Caco-2 (cell line): ENCODE data around the gene EFNA2. TPM values are rescaled to one million over a fixed set of nuclear protein-coding genes. Genes with fewer than 3 reads are reported as not detected.

Experiments
- BruUV-seq: library from RNA; stranded (reverse); fragments of 400-500 nt; replicated peaks from 2 replicates; lab custom pipeline; 2021; lab: Mats Ljungman, UMichigan
- CTCF ChIA-PET: fragments of 300-600 bp; sonication (Branson Sonifier 250); formaldehyde crosslinking; loops from one replicate; lab custom pipeline; 2022; ENCODE audit warnings: antibody characterized with exemption; lab: Charles Lee
- POLR2A ChIA-PET: fragments of 300-600 bp; sonication (Branson Sonifier 250); formaldehyde crosslinking; loops from one replicate; lab custom pipeline; 2022; ENCODE audit warnings: antibody characterized with exemption; lab: Charles Lee
- DNase-seq, 2 experiments: peaks; one replicate each; pipeline versions ENCODE4 v3.0.0 to v3.0.0-alpha.2; 2020 to 2022
- H3K27me3 ChIP-seq: replicated peaks from 2 replicates; pipeline ENCODE4 v1.6.0; 2011; ENCODE audit warnings: low read length; ENCODE audit not compliant: control insufficient read depth, insufficient read depth
- H3K36me3 ChIP-seq: 2 replicates; pipeline ENCODE4 v1.5.1; 2011; ENCODE audit warnings: low read length; ENCODE audit not compliant: control insufficient read depth, insufficient read depth
- H3K4me1 ChIP-seq: fragments of 250-450 bp; sonication (Bioruptor Pico); 2 replicates; pipeline ENCODE4 v1.5.1; 2020; ENCODE audit warnings: mild to moderate bottlenecking
- H3K4me3 ChIP-seq: 2 replicates; pipeline ENCODE4 v1.5.1; 2011; ENCODE audit warnings: low read depth, mild to moderate bottlenecking, control low read depth, low read length
- H3K9me3 ChIP-seq: fragments of 250-450 bp; sonication (Bioruptor Pico); 2 replicates; pipeline ENCODE4 v1.5.1; 2020; ENCODE audit warnings: mild to moderate bottlenecking, moderate library complexity
- H3K27ac Mint-ChIP-seq: one replicate; pipeline ENCODE4 v1.8.0; 2022; ENCODE audit warnings: mixed read lengths; ENCODE audit not compliant: unreplicated experiment
- H3K27me3 Mint-ChIP-seq: one replicate; pipeline ENCODE4 v1.8.0; 2022; ENCODE audit warnings: mixed read lengths; ENCODE audit not compliant: insufficient read depth, unreplicated experiment
- H3K36me3 Mint-ChIP-seq: one replicate; pipeline ENCODE4 v1.8.0; 2022; ENCODE audit warnings: mild to moderate bottlenecking, mixed read lengths; ENCODE audit not compliant: insufficient read depth, unreplicated experiment
- H3K4me1 Mint-ChIP-seq: one replicate; pipeline ENCODE4 v1.8.0; 2022; ENCODE audit warnings: low read depth, mixed read lengths; ENCODE audit not compliant: unreplicated experiment
- H3K4me3 Mint-ChIP-seq: one replicate; pipeline ENCODE4 v1.8.0; 2022; ENCODE audit warnings: mild to moderate bottlenecking, moderate library complexity, mixed read lengths; ENCODE audit not compliant: unreplicated experiment
- H3K9me3 Mint-ChIP-seq: one replicate; pipeline ENCODE4 v1.8.0; 2022; ENCODE audit warnings: mixed read lengths; ENCODE audit not compliant: unreplicated experiment
- CTCF ChIP-seq, 2 experiments: fragments of 200-600 bp in 1 of 2; IDR thresholded peaks; 1 replicate in 1 of 2; 2 replicates in 1 of 2; pipeline versions ENCODE4 v1.5.1 to v1.8.0; 2011 to 2022; ENCODE audit warnings: antibody characterized with exemption in 1 of 2, control low read depth in 1 of 2, inconsistent platforms in 1 of 2, low read depth in 1 of 2, low read length in 1 of 2, mild to moderate bottlenecking in 1 of 2, moderate library complexity in 1 of 2; ENCODE audit not compliant: insufficient read depth in 1 of 2, severe bottlenecking in 1 of 2, unreplicated experiment in 1 of 2
- intact Hi-C: fragments of 100-400 bp; cut with micrococcal nuclease; formaldehyde crosslinking; loops from one replicate; pipeline ENCODE4 v1.10.0; 2022; ENCODE audit not compliant: unreplicated experiment
- total RNA-seq: library from RNA; stranded (reverse); gene quantifications from 2 replicates; pipeline ENCODE4 v1.2.3, GENCODE V29; 2022

Gene EFNA2
- total RNA-seq, 1 experiment from 2014 or later, result 18.6 TPM

- Mint-ChIP-seq H3K27me3 (no peaks in the 10 kb centered on the region), H3K4me3 (peak overlapping the region; percentile 89), H3K4me1 (peaks cover 29% of the 10 kb centered on the region), H3K36me3 (peaks cover 71% of the 10 kb centered on the region), H3K9me3 (no peaks in the 10 kb centered on the region), H3K27ac (peak overlapping the region; percentile 76)
- DNase-seq, result no peak
- ChIA-PET CTCF (interaction anchor here (5.4 kb wide), 1 partner anchor 23 kb away, joined by 440 read pairs; no protein-coding TSS in a partner anchor), POLR2A (interaction anchor here (2.8 to 3.5 kb wide), 2 partner anchors 14 to 23 kb away, joined by 37 to 70 read pairs; no protein-coding TSS in a partner anchor)
- Histone ChIP-seq H3K9me3 (no peaks in the 10 kb centered on the region), H3K4me1 (peaks cover 50% of the 10 kb centered on the region), H3K36me3 (0 out of 2 replicates have a peak, but pooled peaks cover 2% of the 10 kb centered on the region), H3K4me3 (peak overlapping the region; percentile 16), H3K27me3 (no peaks in the 10 kb centered on the region)
- no TSS peak for BruUV-seq
- intact Hi-C loops, result no loop called here
- TF ChIP-seq CTCF (IDR thresholded peaks at IDR 0.05; ENCODE audit: insufficient read depth in 1 of 2, low read depth in 1 of 2, low read length in 1 of 2, severe bottlenecking in 1 of 2, unreplicated experiment in 1 of 2), result no peak
Observed at GRCh38 chr19:1267477-1268225, 18.0 kb upstream of the EFNA2 start.

GRCh38 chr19:1268226-1269064 is 17.2 kb upstream of the EFNA2 start:
- intact Hi-C loops, result loop anchor here (1.0 kb wide), 3 partner anchors 9 to 24 kb away; no protein-coding TSS in a partner anchor
- peak overlapping the region; percentile 89 for H3K4me3 Mint-ChIP-seq
- Histone ChIP-seq H3K27me3 (no peaks in the 10 kb centered on the region), H3K4me3 (no peak overlapping the region), H3K36me3 (0 out of 2 replicates have a peak, but pooled peaks cover 2% of the 10 kb centered on the region), H3K4me1 (peaks cover 42% of the 10 kb centered on the region), H3K9me3 (no peaks in the 10 kb centered on the region)
- BruUV-seq, result no TSS peak
- H3K27ac Mint-ChIP-seq, result peak overlapping the region; percentile 76
- POLR2A ChIA-PET, result interaction anchor here (0.5 to 1.6 kb wide), 38 partner anchors 8 to 486 kb away, joined by 3 to 110 read pairs (median 6); partner anchors contain the start of genes ABCA7, ATP5F1D, CNN2 and GPX4
- no peak for TF ChIP-seq CTCF (IDR thresholded peaks at IDR 0.05; ENCODE audit: insufficient read depth in 1 of 2, low read depth in 1 of 2, low read length in 1 of 2, severe bottlenecking in 1 of 2, unreplicated experiment in 1 of 2)
- H3K9me3 Mint-ChIP-seq, result no peaks in the 10 kb centered on the region
- no peaks in the 10 kb centered on the region for H3K27me3 Mint-ChIP-seq
- peaks cover 72% of the 10 kb centered on the region for H3K36me3 Mint-ChIP-seq
- CTCF ChIA-PET, result interaction anchor here (0.5 to 5.4 kb wide), 7 partner anchors 9 to 41 kb away, joined by 3 to 440 read pairs (median 3); partner anchors contain the start of gene ATP5F1D
- peaks cover 29% of the 10 kb centered on the region for H3K4me1 Mint-ChIP-seq
- no peak for DNase-seq
